ENCODE results near the gene LRMDA.

The LRMDA gene

GRCh38 chr10:76017733-76018433 is 586.5 kb downstream of the LRMDA start:
- DNase-seq, result no peak

GRCh38 chr10:76020630-76021029 is 589.2 kb downstream of the LRMDA start:
- no peak for DNase-seq

- no peak for DNase-seq
Measured at GRCh38 chr10:76021398-76021797, 590.0 kb downstream of the LRMDA start.

- DNase-seq, result no peak
Measured at GRCh38 chr10:76022366-76022765, 590.9 kb downstream of the LRMDA start.

GRCh38 chr10:76023007-76023406 is 591.6 kb downstream of the LRMDA start:
- no peak for DNase-seq

GRCh38 chr10:76024460-76025123 is 593.2 kb downstream of the LRMDA start:
- no peak for DNase-seq

GRCh38 chr10:76025124-76025477 is 593.7 kb downstream of the LRMDA start:
- no peak for DNase-seq

- DNase-seq, result no peak
Measured at GRCh38 chr10:76026176-76026771, 594.9 kb downstream of the LRMDA start.

GRCh38 chr10:76026905-76027304 is 595.5 kb downstream of the LRMDA start:
- DNase-seq, result no peak

GRCh38 chr10:76029782-76030181 is 598.4 kb downstream of the LRMDA start:
- DNase-seq, result no peak

- DNase-seq, result no peak
Measured at GRCh38 chr10:76031099-76031498, 599.7 kb downstream of the LRMDA start.

GRCh38 chr10:76031769-76032699 is 600.6 kb downstream of the LRMDA start:
- no peak for DNase-seq

GRCh38 chr10:76032700-76033039 is 601.2 kb downstream of the LRMDA start:
- no peak for DNase-seq

GRCh38 chr10:76033457-76034196 is 602.2 kb downstream of the LRMDA start:
- no peak for DNase-seq

GRCh38 chr10:76034353-76035205 is 603.2 kb downstream of the LRMDA start:
- no peak for DNase-seq

GRCh38 chr10:76035206-76036110 is 604.0 kb downstream of the LRMDA start:
- DNase-seq, result no peak

- no peak for DNase-seq
Measured at GRCh38 chr10:76036111-76036940, 604.9 kb downstream of the LRMDA start.

GRCh38 chr10:76036962-76037361 is 605.5 kb downstream of the LRMDA start:
- DNase-seq, result no peak

- no peak for DNase-seq
Measured at GRCh38 chr10:76037531-76038155, 606.2 kb downstream of the LRMDA start.
